ENCODE results near the gene ZBTB48.

DNA sequence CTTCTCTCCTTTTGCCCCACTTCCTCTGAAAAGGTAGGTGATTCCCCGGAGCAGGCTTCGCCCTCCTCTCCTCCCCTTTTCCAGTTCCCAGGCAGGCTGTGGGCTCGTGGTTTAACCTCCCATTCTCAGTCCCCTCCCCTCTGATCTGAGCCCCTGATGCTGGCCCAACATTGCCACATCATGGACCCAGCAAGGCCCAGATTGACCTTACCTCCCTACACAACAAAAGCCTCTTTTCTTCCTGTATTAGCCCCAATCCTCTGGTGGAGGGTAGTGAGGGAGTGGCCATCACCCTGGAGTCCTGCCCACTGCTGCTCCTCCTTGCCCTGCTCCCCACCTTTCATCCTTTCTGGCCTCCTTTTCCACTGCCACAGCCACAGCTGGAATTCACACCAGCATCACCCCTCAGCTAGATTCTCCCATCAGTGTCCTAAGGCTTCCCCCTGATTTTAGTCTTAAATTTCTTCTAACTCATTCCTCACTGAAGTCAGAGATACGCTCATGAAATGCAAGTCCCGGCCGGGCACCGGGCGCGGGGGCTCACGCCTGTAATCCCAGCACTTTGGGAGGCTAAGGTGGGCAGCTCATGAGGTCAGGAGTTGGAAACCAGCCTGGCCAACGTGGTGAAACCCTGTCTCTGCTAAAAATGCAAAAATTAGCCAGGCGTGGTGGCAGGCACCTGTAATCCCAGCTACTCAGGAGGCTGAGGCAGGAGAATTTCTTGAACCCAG is 7.0 kb upstream of the ZBTB48 start:
- TF ChIP-seq, protein P1, sequence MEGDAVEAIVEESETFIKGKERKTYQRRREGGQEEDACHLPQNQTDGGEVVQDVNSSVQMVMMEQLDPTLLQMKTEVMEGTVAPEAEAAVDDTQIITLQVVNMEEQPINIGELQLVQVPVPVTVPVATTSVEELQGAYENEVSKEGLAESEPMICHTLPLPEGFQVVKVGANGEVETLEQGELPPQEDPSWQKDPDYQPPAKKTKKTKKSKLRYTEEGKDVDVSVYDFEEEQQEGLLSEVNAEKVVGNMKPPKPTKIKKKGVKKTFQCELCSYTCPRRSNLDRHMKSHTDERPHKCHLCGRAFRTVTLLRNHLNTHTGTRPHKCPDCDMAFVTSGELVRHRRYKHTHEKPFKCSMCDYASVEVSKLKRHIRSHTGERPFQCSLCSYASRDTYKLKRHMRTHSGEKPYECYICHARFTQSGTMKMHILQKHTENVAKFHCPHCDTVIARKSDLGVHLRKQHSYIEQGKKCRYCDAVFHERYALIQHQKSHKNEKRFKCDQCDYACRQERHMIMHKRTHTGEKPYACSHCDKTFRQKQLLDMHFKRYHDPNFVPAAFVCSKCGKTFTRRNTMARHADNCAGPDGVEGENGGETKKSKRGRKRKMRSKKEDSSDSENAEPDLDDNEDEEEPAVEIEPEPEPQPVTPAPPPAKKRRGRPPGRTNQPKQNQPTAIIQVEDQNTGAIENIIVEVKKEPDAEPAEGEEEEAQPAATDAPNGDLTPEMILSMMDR (IDR thresholded peaks at IDR 0.05): no peak
- TF ChIP-seq POLR2A (IDR thresholded peaks at IDR 0.05): no peak

All from lower leg skin (tissue), 3 donors.